Smooth muscle cell (in vitro differentiated cells): ENCODE data around the gene SULT6B1. TPM values are rescaled to one million over a fixed set of nuclear protein-coding genes. Genes with fewer than 3 reads are reported as not detected.

ENCODE experiments used
- DNase-seq: peaks from one replicate; lab custom pipeline; 2025; ENCODE audit not compliant: unreplicated experiment; lab: John Stamatoyannopoulos, UW
- H2AFZ ChIP-seq: fragments of 200-600 bp; sonication (generic); 2 replicates; pipeline ENCODE4 v1.6.0; 2016; ENCODE audit warnings: antibody characterized with exemption, low read depth, mild to moderate bottlenecking
- H3F3A ChIP-seq: fragments of 200-600 bp; sonication (generic); 2 replicates; pipeline ENCODE4 v1.6.0; 2017; ENCODE audit warnings: antibody characterized with exemption, low read depth
- H3K27ac ChIP-seq: fragments of 200-600 bp; sonication (generic); 2 replicates; pipeline ENCODE4 v1.5.1; 2016; ENCODE audit warnings: low read depth, mild to moderate bottlenecking
- H3K27me3 ChIP-seq: fragments of 200-600 bp; sonication (generic); 2 replicates; pipeline ENCODE4 v1.6.1; 2016; ENCODE audit warnings: low read depth, mild to moderate bottlenecking
- H3K36me3 ChIP-seq: fragments of 200-600 bp; sonication (generic); 2 replicates; pipeline ENCODE4 v1.5.1; 2016; ENCODE audit warnings: low read depth
- H3K4me1 ChIP-seq: fragments of 200-600 bp; sonication (generic); 2 replicates; pipeline ENCODE4 v1.5.1; 2016; ENCODE audit warnings: low read depth
- H3K4me2 ChIP-seq: fragments of 200-600 bp; sonication (generic); 2 replicates; pipeline ENCODE4 v1.6.0; 2016; ENCODE audit warnings: mild to moderate bottlenecking
- H3K4me3 ChIP-seq: fragments of 200-600 bp; sonication (generic); 2 replicates; pipeline ENCODE4 v1.5.1; 2016; ENCODE audit warnings: mild to moderate bottlenecking
- H3K79me2 ChIP-seq: fragments of 200-600 bp; sonication (generic); 2 replicates; pipeline ENCODE4 v1.6.0; 2016; ENCODE audit warnings: low read depth, mild to moderate bottlenecking
- H3K9ac ChIP-seq: fragments of 200-600 bp; sonication (generic); 2 replicates; pipeline ENCODE4 v1.6.0; 2016; ENCODE audit warnings: low read depth
- H3K9me3 ChIP-seq: fragments of 200-600 bp; sonication (generic); replicated peaks from 2 replicates; pipeline ENCODE4 v1.5.1; 2016; ENCODE audit warnings: low read depth
- H4K20me1 ChIP-seq: fragments of 200-600 bp; sonication (generic); 2 replicates; pipeline ENCODE4 v1.6.0; 2016; ENCODE audit warnings: low read depth
- WGBS: methylation state at CpG from one replicate; pipeline ENCODE4 v1.1.7; 2016; ENCODE audit warnings: low lambda C conversion rate; 5-methylcytosine and 5-hydroxymethylcytosine counted together
- polyA plus RNA-seq: library from polyadenylated mRNA; unstranded; fragments of >200 nt; fragmentation: Nextera tagmentation; extraction: Ambion mirVana; gene quantifications from 2 replicates; pipeline ENCODE4 v1.2.1, GENCODE V29; 2016
- total RNA-seq: library from RNA; depleted of rRNA; stranded (reverse); fragments of >200 nt; gene quantifications from 2 replicates; pipeline ENCODE4 v1.2.3, GENCODE V29; 2014
- TF ChIP-seq, protein P1 (sequence below): fragments of 200-600 bp; sonication (generic); IDR thresholded peaks from 2 replicates; pipeline ENCODE4 v1.5.1; 2017; ENCODE audit warnings: borderline replicate concordance, mild to moderate bottlenecking, antibody characterized with exemption; ENCODE audit not compliant: insufficient read depth, poor library complexity, severe bottlenecking

SULT6B1 gene
- total and polyA plus RNA-seq, 2 experiments from 2014 or later, result not detected

DNA sequence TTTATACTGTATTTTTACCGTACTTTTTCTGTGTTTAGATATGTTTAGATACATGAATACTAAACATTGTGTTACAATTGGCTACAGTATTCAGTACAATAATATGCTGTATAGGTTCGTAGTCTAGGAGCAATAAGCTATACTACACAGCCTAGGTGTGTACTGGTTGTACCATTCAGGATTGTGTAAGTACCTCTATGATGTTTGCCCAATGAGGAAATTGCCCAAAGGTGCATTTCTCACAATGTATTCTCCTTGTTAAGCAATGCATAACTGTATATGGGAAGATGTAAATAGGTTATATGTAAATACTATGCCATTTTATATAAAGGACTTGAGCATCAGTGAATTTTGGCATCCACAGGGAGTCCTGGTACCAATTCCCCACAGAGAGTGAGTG lies 42.4 kb downstream of the SULT6B1 start:
- WGBS, result 97% methylated on average over 2 of the region's 2 CpGs

DNA sequence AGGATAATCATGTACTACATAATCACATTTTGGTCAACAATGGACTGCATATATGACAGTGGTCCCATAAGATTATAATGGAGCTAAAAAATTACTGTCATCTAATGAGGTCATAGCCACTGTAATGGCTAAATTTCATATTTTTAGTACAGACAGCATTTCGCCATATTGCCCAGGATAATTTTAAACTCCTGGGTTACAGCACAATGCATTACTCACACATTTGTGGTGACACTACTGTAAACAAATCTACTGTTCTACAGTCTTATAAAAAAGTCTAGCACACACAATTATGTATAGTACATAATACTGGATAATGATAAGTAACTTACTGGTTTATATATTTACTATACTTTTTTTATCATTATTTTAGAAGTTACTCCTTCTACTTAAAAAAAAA lies 44.5 kb downstream of the SULT6B1 start:
- Histone ChIP-seq H3K4me1 (no peaks in the 10 kb centered on the region), H2AFZ (no peak overlapping the region), H3K4me2 (no peak overlapping the region), H4K20me1 (peaks cover under 1% of the 10 kb centered on the region), H3K36me3 (peaks cover 23% of the 10 kb centered on the region), H3F3A (no peaks in the 10 kb centered on the region), H3K9me3 (no peaks in the 10 kb centered on the region), H3K27me3 (no peaks in the 10 kb centered on the region), H3K27ac (no peak overlapping the region), H3K4me3 (no peak overlapping the region), H3K9ac (no peak overlapping the region), H3K79me2 (no peaks in the 10 kb centered on the region)
- TF ChIP-seq, protein P1, sequence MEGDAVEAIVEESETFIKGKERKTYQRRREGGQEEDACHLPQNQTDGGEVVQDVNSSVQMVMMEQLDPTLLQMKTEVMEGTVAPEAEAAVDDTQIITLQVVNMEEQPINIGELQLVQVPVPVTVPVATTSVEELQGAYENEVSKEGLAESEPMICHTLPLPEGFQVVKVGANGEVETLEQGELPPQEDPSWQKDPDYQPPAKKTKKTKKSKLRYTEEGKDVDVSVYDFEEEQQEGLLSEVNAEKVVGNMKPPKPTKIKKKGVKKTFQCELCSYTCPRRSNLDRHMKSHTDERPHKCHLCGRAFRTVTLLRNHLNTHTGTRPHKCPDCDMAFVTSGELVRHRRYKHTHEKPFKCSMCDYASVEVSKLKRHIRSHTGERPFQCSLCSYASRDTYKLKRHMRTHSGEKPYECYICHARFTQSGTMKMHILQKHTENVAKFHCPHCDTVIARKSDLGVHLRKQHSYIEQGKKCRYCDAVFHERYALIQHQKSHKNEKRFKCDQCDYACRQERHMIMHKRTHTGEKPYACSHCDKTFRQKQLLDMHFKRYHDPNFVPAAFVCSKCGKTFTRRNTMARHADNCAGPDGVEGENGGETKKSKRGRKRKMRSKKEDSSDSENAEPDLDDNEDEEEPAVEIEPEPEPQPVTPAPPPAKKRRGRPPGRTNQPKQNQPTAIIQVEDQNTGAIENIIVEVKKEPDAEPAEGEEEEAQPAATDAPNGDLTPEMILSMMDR, result no peak
- WGBS, result 96% methylated on average over 1 of the region's 1 CpG
- DNase-seq, result no peak

More for the DNA sequence above, 42.4 kb downstream of the SULT6B1 start:
- Histone ChIP-seq H3K9me3 (no peaks in the 10 kb centered on the region), H2AFZ (no peak overlapping the region), H3K79me2 (peaks cover 11% of the 10 kb centered on the region), H3K4me2 (no peak overlapping the region), H3K4me1 (no peaks in the 10 kb centered on the region), H3K4me3 (no peak overlapping the region), H3F3A (no peaks in the 10 kb centered on the region), H3K36me3 (peaks cover 15% of the 10 kb centered on the region), H3K9ac (no peak overlapping the region), H3K27ac (no peak overlapping the region), H4K20me1 (peaks cover 16% of the 10 kb centered on the region), H3K27me3 (no peaks in the 10 kb centered on the region)
- TF ChIP-seq, protein P1, result no peak
- DNase-seq, result no peak

DNA sequence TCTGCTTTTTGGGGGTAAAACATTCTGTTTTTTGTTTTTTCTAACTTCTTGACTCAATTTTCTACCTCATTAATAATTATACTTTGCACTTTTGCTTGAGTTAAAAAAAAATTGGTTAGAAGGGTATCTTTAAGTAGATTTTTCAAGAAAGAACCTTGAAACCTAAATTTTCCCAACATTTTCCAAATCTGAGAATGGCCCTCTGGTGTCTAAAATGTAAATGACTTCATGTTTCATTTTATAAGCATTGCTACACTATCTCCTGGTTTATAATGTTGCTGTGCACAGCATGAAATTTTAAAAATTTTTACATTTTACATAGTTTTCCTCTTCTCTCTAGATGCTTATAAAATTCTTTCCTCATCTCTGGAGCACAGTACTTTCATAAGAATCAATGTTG lies 45.9 kb downstream of the SULT6B1 start:
- Histone ChIP-seq H3K9ac (no peak overlapping the region), H3K4me1 (no peaks in the 10 kb centered on the region), H3K4me2 (no peak overlapping the region), H3K4me3 (no peak overlapping the region), H3K36me3 (peaks cover 28% of the 10 kb centered on the region), H3K27me3 (no peaks in the 10 kb centered on the region), H3K79me2 (no peaks in the 10 kb centered on the region), H3K9me3 (no peaks in the 10 kb centered on the region), H4K20me1 (no peaks in the 10 kb centered on the region), H3F3A (no peaks in the 10 kb centered on the region), H2AFZ (no peak overlapping the region), H3K27ac (no peak overlapping the region)
- TF ChIP-seq, protein P1, result no peak
- DNase-seq, result no peak

DNA sequence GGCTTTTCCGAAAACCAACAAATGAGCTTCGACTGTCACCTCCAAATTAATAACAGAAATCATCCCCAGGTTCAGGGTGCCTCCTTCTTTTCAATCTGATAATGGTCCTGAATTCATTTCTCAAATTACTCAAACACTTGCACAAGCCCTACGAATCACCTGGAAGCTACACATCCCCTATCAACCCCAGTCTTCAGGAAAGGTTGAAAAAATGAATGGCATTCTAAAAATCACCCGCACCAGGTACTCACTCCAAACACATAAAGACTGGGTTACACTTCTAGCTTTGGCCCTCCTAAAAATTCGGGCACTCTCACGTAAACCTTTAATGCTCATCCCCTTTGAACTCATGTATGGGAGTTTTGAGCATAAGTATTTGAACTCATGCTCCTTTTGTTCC lies 55.6 kb downstream of the SULT6B1 start:
- no peak overlapping the region for H3K9ac ChIP-seq
- H3K9me3 ChIP-seq, result no peaks in the 10 kb centered on the region
- TF ChIP-seq, protein P1, result no peak
- no peaks in the 10 kb centered on the region for H3K27me3 ChIP-seq
- 97% methylated on average over 6 of the region's 6 CpGs for WGBS
- H3K79me2 ChIP-seq, result no peaks in the 10 kb centered on the region
- no peaks in the 10 kb centered on the region for H3F3A ChIP-seq
- H4K20me1 ChIP-seq, result no peaks in the 10 kb centered on the region
- H3K27ac ChIP-seq, result no peak overlapping the region
- no peak overlapping the region for H2AFZ ChIP-seq
- no peak overlapping the region for H3K4me3 ChIP-seq
- no peak overlapping the region for H3K4me2 ChIP-seq
- H3K4me1 ChIP-seq, result no peaks in the 10 kb centered on the region
- peaks cover 30% of the 10 kb centered on the region for H3K36me3 ChIP-seq
- DNase-seq, result no peak
